B cell (primary cell): ENCODE data around the gene CAPN5.
"Not testable (repeated sequence)": the region's sequence is repeated elsewhere in the genome, so short reads cannot be mapped to it uniquely, and the experiment has no call there.

Source experiments
- CTCF ChIP-seq: fragments of 200-600 bp; IDR thresholded peaks from one replicate; pipeline ENCODE4 v1.8.0; 2022; ENCODE audit warnings: antibody characterized with exemption, mild to moderate bottlenecking
- EZH2 ChIP-seq: IDR thresholded peaks from 2 replicates; pipeline ENCODE4 v1.6.1; 2012; ENCODE audit warnings: borderline replicate concordance, low read depth, mild to moderate bottlenecking, moderate library complexity, low read length; ENCODE audit not compliant: insufficient read depth, poor library complexity, severe bottlenecking

GRCh38 chr11:77097180-77097579 lies 30.4 kb downstream of the CAPN5 start:
- TF ChIP-seq EZH2, CTCF: not testable (repeated sequence)
